Smooth muscle cell (in vitro differentiated cells): Measurements from ENCODE around the gene KLF16. TPM values are rescaled to one million over a fixed set of nuclear protein-coding genes. Genes with fewer than 3 reads are reported as not detected.

Experiments
- DNase-seq: peaks from one replicate; lab custom pipeline; 2025; ENCODE audit not compliant: unreplicated experiment; lab: John Stamatoyannopoulos, UW
- H2AFZ ChIP-seq: fragments of 200-600 bp; sonication (generic); 2 replicates; pipeline ENCODE4 v1.6.0; 2016; ENCODE audit warnings: antibody characterized with exemption, low read depth, mild to moderate bottlenecking
- H3F3A ChIP-seq: fragments of 200-600 bp; sonication (generic); 2 replicates; pipeline ENCODE4 v1.6.0; 2017; ENCODE audit warnings: antibody characterized with exemption, low read depth
- H3K27ac ChIP-seq: fragments of 200-600 bp; sonication (generic); 2 replicates; pipeline ENCODE4 v1.5.1; 2016; ENCODE audit warnings: low read depth, mild to moderate bottlenecking
- H3K27me3 ChIP-seq: fragments of 200-600 bp; sonication (generic); 2 replicates; pipeline ENCODE4 v1.6.1; 2016; ENCODE audit warnings: low read depth, mild to moderate bottlenecking
- H3K36me3 ChIP-seq: fragments of 200-600 bp; sonication (generic); 2 replicates; pipeline ENCODE4 v1.5.1; 2016; ENCODE audit warnings: low read depth
- H3K4me1 ChIP-seq: fragments of 200-600 bp; sonication (generic); 2 replicates; pipeline ENCODE4 v1.5.1; 2016; ENCODE audit warnings: low read depth
- H3K4me2 ChIP-seq: fragments of 200-600 bp; sonication (generic); 2 replicates; pipeline ENCODE4 v1.6.0; 2016; ENCODE audit warnings: mild to moderate bottlenecking
- H3K4me3 ChIP-seq: fragments of 200-600 bp; sonication (generic); 2 replicates; pipeline ENCODE4 v1.5.1; 2016; ENCODE audit warnings: mild to moderate bottlenecking
- H3K79me2 ChIP-seq: fragments of 200-600 bp; sonication (generic); 2 replicates; pipeline ENCODE4 v1.6.0; 2016; ENCODE audit warnings: low read depth, mild to moderate bottlenecking
- H3K9ac ChIP-seq: fragments of 200-600 bp; sonication (generic); 2 replicates; pipeline ENCODE4 v1.6.0; 2016; ENCODE audit warnings: low read depth
- H3K9me3 ChIP-seq: fragments of 200-600 bp; sonication (generic); replicated peaks from 2 replicates; pipeline ENCODE4 v1.5.1; 2016; ENCODE audit warnings: low read depth
- H4K20me1 ChIP-seq: fragments of 200-600 bp; sonication (generic); 2 replicates; pipeline ENCODE4 v1.6.0; 2016; ENCODE audit warnings: low read depth
- CTCF ChIP-seq: fragments of 200-600 bp; sonication (generic); IDR thresholded peaks from 2 replicates; pipeline ENCODE4 v1.5.1; 2017; ENCODE audit warnings: borderline replicate concordance, mild to moderate bottlenecking, antibody characterized with exemption; ENCODE audit not compliant: insufficient read depth, poor library complexity, severe bottlenecking
- WGBS: methylation state at CpG from one replicate; pipeline ENCODE4 v1.1.7; 2016; ENCODE audit warnings: low lambda C conversion rate; 5-methylcytosine and 5-hydroxymethylcytosine counted together
- polyA plus RNA-seq: library from polyadenylated mRNA; unstranded; fragments of >200 nt; fragmentation: Nextera tagmentation; extraction: Ambion mirVana; gene quantifications from 2 replicates; pipeline ENCODE4 v1.2.1, GENCODE V29; 2016
- total RNA-seq: library from RNA; depleted of rRNA; stranded (reverse); fragments of >200 nt; gene quantifications from 2 replicates; pipeline ENCODE4 v1.2.3, GENCODE V29; 2014

Gene KLF16
- total and polyA plus RNA-seq, 2 experiments from 2014 or later, result 5.8 to 15.4 TPM

- H3K4me2 ChIP-seq, result no peak overlapping the region
- no peak for TF ChIP-seq CTCF
- no peaks in the 10 kb centered on the region for H3K36me3 ChIP-seq
- no peaks in the 10 kb centered on the region for H3K9me3 ChIP-seq
- no peak overlapping the region for H2AFZ ChIP-seq
- H4K20me1 ChIP-seq, result no peaks in the 10 kb centered on the region
- no peaks in the 10 kb centered on the region for H3K79me2 ChIP-seq
- H3K27me3 ChIP-seq, result no peaks in the 10 kb centered on the region
- H3K27ac ChIP-seq, result no peak overlapping the region
- no peak for DNase-seq
- no peaks in the 10 kb centered on the region for H3K4me1 ChIP-seq
- H3K4me3 ChIP-seq, result no peak overlapping the region
- 97% methylated on average over 32 of the region's 33 CpGs for WGBS
- H3K9ac ChIP-seq, result no peak overlapping the region
- H3F3A ChIP-seq, result no peaks in the 10 kb centered on the region
Observed at GRCh38 chr19:1818549-1819195, 44.7 kb downstream of the KLF16 start.

- TF ChIP-seq CTCF, result no peak
- H3K36me3 ChIP-seq, result no peaks in the 10 kb centered on the region
- WGBS, result 99% methylated on average over 25 of the region's 25 CpGs
Observed at GRCh38 chr19:1817553-1818179, 45.7 kb downstream of the KLF16 start.

GRCh38 chr19:1816530-1817298, 46.7 kb downstream of the KLF16 start:
- H3K4me3 ChIP-seq, result no peak overlapping the region
- no peak overlapping the region for H3K9ac ChIP-seq
- H3K9me3 ChIP-seq, result no peaks in the 10 kb centered on the region
- TF ChIP-seq CTCF, result no peak
- 95% methylated on average over 24 of the region's 36 CpGs for WGBS
- peaks cover 7% of the 10 kb centered on the region for H3K4me1 ChIP-seq
- H3F3A ChIP-seq, result no peaks in the 10 kb centered on the region
- H3K4me2 ChIP-seq, result no peak overlapping the region
- no peak for DNase-seq
- H4K20me1 ChIP-seq, result no peaks in the 10 kb centered on the region
- H3K79me2 ChIP-seq, result no peaks in the 10 kb centered on the region
- no peaks in the 10 kb centered on the region for H3K36me3 ChIP-seq
- H3K27me3 ChIP-seq, result no peaks in the 10 kb centered on the region
- no peak overlapping the region for H2AFZ ChIP-seq
- no peak overlapping the region for H3K27ac ChIP-seq

More at GRCh38 chr19:1817553-1818179, 45.7 kb downstream of the KLF16 start:
- DNase-seq, result no peak
- no peaks in the 10 kb centered on the region for H3F3A ChIP-seq
- no peaks in the 10 kb centered on the region for H3K9me3 ChIP-seq
- H3K79me2 ChIP-seq, result no peaks in the 10 kb centered on the region
- no peak overlapping the region for H3K4me3 ChIP-seq
- H3K4me2 ChIP-seq, result no peak overlapping the region
- no peak overlapping the region for H3K27ac ChIP-seq
- H3K4me1 ChIP-seq, result peaks cover 7% of the 10 kb centered on the region
- H4K20me1 ChIP-seq, result no peaks in the 10 kb centered on the region
- no peak overlapping the region for H2AFZ ChIP-seq
- H3K27me3 ChIP-seq, result no peaks in the 10 kb centered on the region
- no peak overlapping the region for H3K9ac ChIP-seq
